Measurements from ENCODE around the gene VSTM2L. TPM values are rescaled to one million over a fixed set of nuclear protein-coding genes. Genes with fewer than 3 reads are reported as not detected.

Gene VSTM2L
- polyA plus RNA-seq, 2 of the 4 experiments (the other 2 are of a cell fraction), result 2.0 to 5.8 TPM

DNA sequence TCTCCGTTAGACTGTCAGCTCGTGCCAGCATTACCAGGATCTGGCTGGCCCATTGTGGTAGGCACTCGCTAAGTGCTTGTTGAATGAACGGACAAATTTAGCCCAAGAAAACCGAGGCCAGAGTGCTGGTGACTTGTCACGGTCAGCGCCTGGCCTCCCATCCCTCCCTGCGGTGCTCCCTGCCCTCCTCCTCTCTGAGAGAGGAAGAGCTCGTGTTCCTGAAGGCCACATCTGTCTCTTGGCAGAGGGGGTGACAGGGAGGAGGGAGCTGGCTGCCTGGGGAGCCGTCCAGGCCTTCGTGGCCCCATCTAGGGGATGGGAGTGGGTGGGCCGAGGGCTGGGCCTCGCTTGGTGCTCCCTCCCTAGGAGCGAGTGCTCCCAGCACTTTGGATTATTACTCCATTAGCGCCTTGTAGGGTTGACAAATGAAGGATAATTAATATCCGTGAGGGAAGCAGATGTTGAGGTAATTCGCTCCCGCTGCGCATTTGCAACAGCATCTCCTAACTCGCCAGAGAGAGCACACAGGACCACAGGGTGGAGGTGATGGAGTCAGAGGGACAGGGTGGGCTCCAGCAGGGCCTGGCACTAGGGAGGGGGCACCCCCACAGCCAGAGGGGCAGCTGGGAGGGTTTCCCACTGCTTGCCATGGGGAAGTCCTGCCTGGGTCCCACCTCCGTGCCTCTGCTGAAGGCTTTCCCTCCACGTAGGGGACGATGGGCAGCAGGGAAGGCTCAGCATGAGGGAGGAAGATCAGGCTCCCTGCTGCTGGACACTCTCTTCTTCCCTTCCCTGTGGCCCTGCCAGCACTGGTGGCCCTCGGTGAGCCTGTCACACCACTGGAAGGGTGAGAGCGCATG is 37.0 kb downstream of the VSTM2L start:
- H3K27ac ChIP-seq, result no peak overlapping the region
- TF ChIP-seq SMC3 (IDR thresholded peaks at IDR 0.05) (no peak), HMGXB4 (CRISPR knock-in tag; IDR thresholded peaks at IDR 0.05; ENCODE audit: borderline replicate concordance) (no peak), ZSCAN20 (CRISPR knock-in tag; IDR thresholded peaks at IDR 0.05) (no peak), NPAS2 (CRISPR knock-in tag; IDR thresholded peaks at IDR 0.05; ENCODE audit: borderline replicate concordance) (no peak), SREBF2 (IDR thresholded peaks at IDR 0.05) (no peak), CHD4 (IDR thresholded peaks at IDR 0.05; ENCODE audit: borderline replicate concordance) (no peak), POLR2A (IDR thresholded peaks at IDR 0.05; ENCODE audit: low read length) (no peak), PHF8 (IDR thresholded peaks at IDR 0.05; ENCODE audit: borderline replicate concordance, low read depth) (no peak), GATA3 (IDR thresholded peaks at IDR 0.05; ENCODE audit: borderline replicate concordance) (no peak), USF2 (IDR thresholded peaks at IDR 0.05) (no peak), EP300 (IDR thresholded peaks at IDR 0.05) (no peak)
- TF ChIP-seq, protein P1, sequence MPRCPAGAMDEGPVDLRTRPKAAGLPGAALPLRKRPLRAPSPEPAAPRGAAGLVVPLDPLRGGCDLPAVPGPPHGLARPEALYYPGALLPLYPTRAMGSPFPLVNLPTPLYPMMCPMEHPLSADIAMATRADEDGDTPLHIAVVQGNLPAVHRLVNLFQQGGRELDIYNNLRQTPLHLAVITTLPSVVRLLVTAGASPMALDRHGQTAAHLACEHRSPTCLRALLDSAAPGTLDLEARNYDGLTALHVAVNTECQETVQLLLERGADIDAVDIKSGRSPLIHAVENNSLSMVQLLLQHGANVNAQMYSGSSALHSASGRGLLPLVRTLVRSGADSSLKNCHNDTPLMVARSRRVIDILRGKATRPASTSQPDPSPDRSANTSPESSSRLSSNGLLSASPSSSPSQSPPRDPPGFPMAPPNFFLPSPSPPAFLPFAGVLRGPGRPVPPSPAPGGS (IDR thresholded peaks at IDR 0.05), result no peak
- DNase-seq (ENCODE audit: low read depth in 1 of 2, low spot score in 1 of 2) (no peak), FAIRE-seq (no peak), ATAC-seq (no peak; a peak in 1 of 6 replicates)
- no peaks in the 10 kb centered on the region for H3K9me3 ChIP-seq
- ChIA-PET POLR2A (interaction anchor here (0.6 kb wide), 1 partner anchor 53 kb away, joined by 4 read pairs; no protein-coding TSS in a partner anchor), CTCF (no interaction called here)
- H3K4me2 ChIP-seq, result no peak overlapping the region
- H3K4me3 ChIP-seq, result no peak overlapping the region
- WGBS (ENCODE audit: missing lambda C conversion rate), result 72% methylated on average over 25 of the region's 25 CpGs
- H3K4me1 ChIP-seq, result peaks cover 1% of the 10 kb centered on the region; the same call in 1 of the 3 replicates

DNA sequence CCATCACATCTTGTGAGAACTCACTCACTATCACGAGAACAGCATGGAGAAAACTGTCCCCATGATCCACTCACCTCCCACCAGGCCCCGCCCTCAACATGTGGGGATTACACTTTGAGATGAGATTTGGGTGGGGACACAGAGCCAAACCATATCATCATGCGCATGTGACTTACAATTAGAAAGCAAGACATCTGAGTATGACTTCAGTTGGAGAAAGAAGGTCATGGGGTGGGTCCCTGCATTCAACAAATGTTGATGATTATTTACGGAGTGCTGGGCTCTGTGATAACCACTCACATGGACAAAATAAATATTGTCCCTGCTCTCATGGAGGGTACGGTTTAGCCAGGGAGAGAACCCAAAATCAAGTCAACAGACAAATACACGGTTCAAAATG is 37.9 kb downstream of the VSTM2L start:
- H3K4me3 ChIP-seq, result no peak overlapping the region
- no peak for FAIRE-seq
- H3K4me1 ChIP-seq, result peaks cover 6% of the 10 kb centered on the region; the same call in 1 of the 3 replicates
- WGBS (ENCODE audit: missing lambda C conversion rate), result 68% methylated on average over 6 of the region's 6 CpGs
- no peak for DNase-seq (ENCODE audit: low read depth in 1 of 2, low spot score in 1 of 2)
- no peak overlapping the region for H3K4me2 ChIP-seq
- no peaks in the 10 kb centered on the region for H3K9me3 ChIP-seq
- POLR2A ChIA-PET, result no interaction called here
- H3K27ac ChIP-seq, result no peak overlapping the region
- CTCF ChIA-PET, result interaction anchor here (1.1 kb wide), 1 partner anchor 9 kb away, joined by 3 read pairs; no protein-coding TSS in a partner anchor
- ATAC-seq, result no peak
- TF ChIP-seq REST (IDR thresholded peaks at IDR 0.05), result no peak
- no peak for TF ChIP-seq GATA3 (IDR thresholded peaks at IDR 0.05; ENCODE audit: borderline replicate concordance)
- no peak for TF ChIP-seq MAZ (IDR thresholded peaks at IDR 0.05; ENCODE audit: borderline replicate concordance, low read depth, low read length)
- no peak for TF ChIP-seq BHLHE40 (IDR thresholded peaks at IDR 0.05; ENCODE audit: low read depth, low read length)
- TF ChIP-seq KDM5A (IDR thresholded peaks at IDR 0.05), result no peak
- TF ChIP-seq, protein P2, sequence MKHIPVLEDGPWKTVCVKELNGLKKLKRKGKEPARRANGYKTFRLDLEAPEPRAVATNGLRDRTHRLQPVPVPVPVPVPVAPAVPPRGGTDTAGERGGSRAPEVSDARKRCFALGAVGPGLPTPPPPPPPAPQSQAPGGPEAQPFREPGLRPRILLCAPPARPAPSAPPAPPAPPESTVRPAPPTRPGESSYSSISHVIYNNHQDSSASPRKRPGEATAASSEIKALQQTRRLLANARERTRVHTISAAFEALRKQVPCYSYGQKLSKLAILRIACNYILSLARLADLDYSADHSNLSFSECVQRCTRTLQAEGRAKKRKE (CRISPR knock-in tag; IDR thresholded peaks at IDR 0.05; ENCODE audit: low read depth), result no peak
- TF ChIP-seq POLR2AphosphoS2 (conservative IDR thresholded peaks at IDR 0.05; ENCODE audit: low read length), result no peak
- TF ChIP-seq ZFP36 (IDR thresholded peaks at IDR 0.05; ENCODE audit: borderline replicate concordance, partially characterized antibody), result no peak
- TF ChIP-seq USF2 (IDR thresholded peaks at IDR 0.05), result no peak
- no peak for TF ChIP-seq ZSCAN20 (CRISPR knock-in tag; IDR thresholded peaks at IDR 0.05)
- no peak for TF ChIP-seq JUN (IDR thresholded peaks at IDR 0.05)
- TF ChIP-seq HES2 (IDR thresholded peaks at IDR 0.05), result no peak
- TF ChIP-seq, protein P1 (IDR thresholded peaks at IDR 0.05), result no peak
- no peak for TF ChIP-seq HEYL (CRISPR knock-in tag; IDR thresholded peaks at IDR 0.05)
- TF ChIP-seq RARB (CRISPR knock-in tag; IDR thresholded peaks at IDR 0.05), result no peak
- TF ChIP-seq CBX2 (IDR thresholded peaks at IDR 0.05; ENCODE audit: borderline replicate concordance, low read depth), result no peak
